ENCODE measurements around the gene ZKSCAN5. TPM values are rescaled to one million over a fixed set of nuclear protein-coding genes. Genes with fewer than 3 reads are reported as not detected.
A peak's percentile ranks its signal among the peaks of the same experiment; 100 is the strongest.
"Not testable (repeated sequence)": the region's sequence is repeated elsewhere in the genome, so short reads cannot be mapped to it uniquely, and the experiment has no call there.

The ZKSCAN5 gene
- total RNA-seq, 1 donor from 2014 or later: 4.4 TPM

DNA sequence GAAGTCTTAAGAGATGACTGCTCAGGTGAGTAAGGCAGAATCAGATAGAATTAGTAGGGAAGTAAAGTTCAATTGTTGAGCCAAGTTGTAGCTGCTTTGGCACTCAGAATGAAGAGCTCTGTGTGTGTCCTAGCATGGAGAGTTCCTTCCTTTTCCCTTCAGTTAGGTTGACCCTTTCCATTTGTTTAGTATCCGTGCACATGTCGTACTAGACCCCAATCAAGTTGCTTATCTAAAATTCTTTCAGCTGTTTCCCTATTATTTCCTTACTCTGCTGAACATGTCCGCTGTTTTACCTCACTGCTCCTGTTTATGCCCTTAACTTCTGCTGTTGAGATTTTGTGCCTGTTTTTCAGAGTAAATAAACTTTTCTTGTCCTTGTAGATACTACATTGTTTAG is 67.3 kb downstream of the ZKSCAN5 start:
- intact Hi-C loops (cut with DNase I): no loop called here
- Histone ChIP-seq H3K27me3 (no peaks in the 10 kb centered on the region), H3K4me3 (no peak overlapping the region), H3K27ac (no peak overlapping the region), H3K36me3 (peaks cover 17 to 51% of the 10 kb centered on the region in 2 donors), H3K9me3 (no peaks in the 10 kb centered on the region), H3K4me1 (no peaks in the 10 kb centered on the region)
- TF ChIP-seq, protein P1, sequence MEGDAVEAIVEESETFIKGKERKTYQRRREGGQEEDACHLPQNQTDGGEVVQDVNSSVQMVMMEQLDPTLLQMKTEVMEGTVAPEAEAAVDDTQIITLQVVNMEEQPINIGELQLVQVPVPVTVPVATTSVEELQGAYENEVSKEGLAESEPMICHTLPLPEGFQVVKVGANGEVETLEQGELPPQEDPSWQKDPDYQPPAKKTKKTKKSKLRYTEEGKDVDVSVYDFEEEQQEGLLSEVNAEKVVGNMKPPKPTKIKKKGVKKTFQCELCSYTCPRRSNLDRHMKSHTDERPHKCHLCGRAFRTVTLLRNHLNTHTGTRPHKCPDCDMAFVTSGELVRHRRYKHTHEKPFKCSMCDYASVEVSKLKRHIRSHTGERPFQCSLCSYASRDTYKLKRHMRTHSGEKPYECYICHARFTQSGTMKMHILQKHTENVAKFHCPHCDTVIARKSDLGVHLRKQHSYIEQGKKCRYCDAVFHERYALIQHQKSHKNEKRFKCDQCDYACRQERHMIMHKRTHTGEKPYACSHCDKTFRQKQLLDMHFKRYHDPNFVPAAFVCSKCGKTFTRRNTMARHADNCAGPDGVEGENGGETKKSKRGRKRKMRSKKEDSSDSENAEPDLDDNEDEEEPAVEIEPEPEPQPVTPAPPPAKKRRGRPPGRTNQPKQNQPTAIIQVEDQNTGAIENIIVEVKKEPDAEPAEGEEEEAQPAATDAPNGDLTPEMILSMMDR (IDR thresholded peaks at IDR 0.05): no peak
- no peak for DNase-seq (ENCODE audit: low spot score in 2 of 2)

DNA sequence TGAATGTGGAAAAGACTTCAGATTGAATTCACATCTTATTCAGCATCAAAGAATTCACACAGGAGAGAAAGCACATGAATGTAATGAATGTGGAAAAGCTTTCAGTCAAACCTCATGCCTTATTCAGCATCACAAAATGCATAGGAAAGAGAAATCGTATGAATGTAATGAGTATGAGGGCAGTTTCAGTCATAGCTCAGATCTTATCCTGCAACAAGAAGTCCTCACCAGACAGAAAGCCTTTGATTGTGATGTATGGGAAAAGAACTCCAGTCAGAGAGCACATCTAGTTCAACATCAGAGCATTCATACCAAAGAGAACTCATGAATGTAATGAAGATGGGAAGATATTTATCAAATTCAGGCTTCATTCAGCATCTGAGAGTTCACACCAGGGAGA is 68.8 kb downstream of the ZKSCAN5 start:
- TF ChIP-seq, protein P1 (IDR thresholded peaks at IDR 0.05): no peak
- DNase-seq (ENCODE audit: low spot score in 2 of 2): no peak
- H3K27ac ChIP-seq: no peak overlapping the region
- H3K9me3 ChIP-seq: no peaks in the 10 kb centered on the region
- H3K4me1 ChIP-seq: no peaks in the 10 kb centered on the region
- H3K36me3 ChIP-seq: peaks cover 17 to 45% of the 10 kb centered on the region in 2 donors
- H3K4me3 ChIP-seq: no peak overlapping the region
- intact Hi-C loops (cut with DNase I): no loop called here
- no peaks in the 10 kb centered on the region for H3K27me3 ChIP-seq

DNA sequence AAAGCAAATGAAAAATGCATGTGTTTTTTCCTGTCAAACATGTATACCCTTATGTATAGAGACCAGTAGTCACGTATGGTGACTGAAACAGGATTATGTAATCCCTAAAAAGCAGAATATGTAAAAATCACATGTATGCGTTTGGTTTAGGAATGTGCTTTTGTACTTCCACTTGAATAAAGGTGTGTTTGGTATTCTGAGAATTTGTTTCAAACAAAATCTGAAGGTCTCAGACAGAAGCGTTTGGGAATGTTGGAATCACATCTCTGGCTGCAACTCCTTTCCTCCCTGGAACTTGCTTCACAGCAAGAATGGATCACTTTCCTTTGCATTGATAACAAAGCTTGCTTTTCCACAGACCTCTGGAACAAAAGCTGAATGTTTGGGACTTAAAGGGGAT is 71.8 kb downstream of the ZKSCAN5 start:
- Histone ChIP-seq H3K27ac (no peak overlapping the region), H3K9me3 (no peaks in the 10 kb centered on the region), H3K4me3 (no peak overlapping the region), H3K4me1 (no peaks in the 10 kb centered on the region), H3K36me3 (peaks cover 9 to 29% of the 10 kb centered on the region in 2 donors), H3K27me3 (no peaks in the 10 kb centered on the region)
- intact Hi-C loops (cut with DNase I): no loop called here
- no peak for DNase-seq (ENCODE audit: low spot score in 2 of 2)
- TF ChIP-seq, protein P1 (IDR thresholded peaks at IDR 0.05): no peak

DNA sequence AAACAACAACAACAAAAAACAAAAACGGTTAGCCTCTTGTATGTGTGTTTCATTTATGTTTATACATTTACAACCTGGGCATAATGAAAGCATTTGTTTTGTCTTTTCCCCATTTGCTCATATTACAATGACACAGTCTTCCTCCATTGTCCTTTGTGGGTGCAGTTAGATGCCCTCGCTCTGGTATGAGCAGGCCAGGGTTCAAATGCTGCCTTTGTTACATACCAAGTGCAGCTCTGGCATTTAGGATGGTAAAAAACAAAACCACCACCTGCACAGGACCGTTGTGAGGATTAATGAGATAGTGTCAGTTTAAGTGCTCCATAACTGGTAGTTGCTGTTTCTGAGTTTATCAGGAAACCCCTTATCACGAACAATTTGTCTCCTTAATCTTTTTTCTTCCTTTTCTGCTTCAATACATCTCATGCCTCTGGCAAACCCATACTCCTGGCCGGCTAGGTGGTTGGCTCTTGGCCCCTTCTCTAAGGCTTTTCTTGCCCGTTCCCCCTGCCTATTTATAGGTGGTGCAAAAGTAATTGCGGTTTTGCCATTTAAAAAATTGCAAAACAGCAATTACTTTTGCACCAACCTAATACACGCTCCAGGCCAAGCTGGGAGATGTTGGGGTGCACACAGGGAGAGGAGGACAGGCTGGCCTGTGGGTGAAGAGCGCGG is 75.0 kb downstream of the ZKSCAN5 start:
- no peak for DNase-seq (ENCODE audit: low spot score in 2 of 2)
- H3K9me3 ChIP-seq: no peaks in the 10 kb centered on the region
- no peak overlapping the region for H3K27ac ChIP-seq
- H3K36me3 ChIP-seq: no peaks in the 10 kb centered on the region
- H3K4me3 ChIP-seq: peak overlapping the region; percentile 80 to 87
- no peaks in the 10 kb centered on the region for H3K27me3 ChIP-seq
- no peaks in the 10 kb centered on the region for H3K4me1 ChIP-seq
- intact Hi-C loops (cut with DNase I): no loop called here
- TF ChIP-seq, protein P1 (IDR thresholded peaks at IDR 0.05): no peak

DNA sequence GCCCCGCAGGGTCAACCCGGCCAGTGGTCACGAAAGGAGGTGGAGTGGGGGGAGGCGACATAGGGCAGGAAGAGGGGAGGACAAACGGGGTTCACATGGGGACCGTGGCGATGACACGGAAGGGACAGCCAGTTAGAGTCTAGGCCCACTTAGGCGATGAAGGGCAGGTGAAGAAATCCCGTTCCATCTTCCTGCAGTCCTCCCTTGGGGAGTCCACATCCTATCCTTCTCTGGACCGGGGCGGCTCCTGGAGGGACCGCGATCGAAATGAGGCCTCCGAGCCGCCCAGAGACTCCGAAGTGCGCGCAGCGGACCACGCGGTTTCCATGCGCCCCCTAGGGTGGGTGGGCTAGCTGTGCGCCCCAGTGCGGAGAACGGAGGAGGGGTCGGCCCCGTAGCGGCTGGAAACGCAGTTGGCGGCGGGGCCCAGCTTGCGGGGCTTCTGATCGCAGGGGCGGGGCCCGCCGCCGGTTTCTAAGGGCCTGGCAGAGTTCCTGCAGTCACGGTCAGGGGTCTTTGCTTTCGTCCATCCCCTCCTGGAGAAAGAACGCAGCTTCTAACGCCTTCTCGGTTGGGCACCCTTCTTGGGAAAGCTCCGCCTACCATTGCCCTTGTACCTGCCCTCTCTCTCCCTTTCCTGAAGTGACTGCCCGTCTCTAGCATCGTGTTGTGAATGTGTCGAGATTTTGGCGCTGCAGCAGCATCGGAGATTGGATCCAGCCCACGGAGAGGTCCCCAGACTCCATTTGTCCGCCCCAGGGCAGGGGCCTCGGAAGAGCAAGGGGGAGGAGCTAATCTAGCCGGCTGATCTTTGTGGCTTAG is 75.7 kb downstream of the ZKSCAN5 start:
- Histone ChIP-seq H3K27me3 (no peaks in the 10 kb centered on the region), H3K4me3 (peak overlapping the region; percentile 80 to 87), H3K36me3 (no peaks in the 10 kb centered on the region), H3K9me3 (no peaks in the 10 kb centered on the region), H3K27ac (peak overlapping the region in 1 of 2 donors; percentile 6), H3K4me1 (no peaks in the 10 kb centered on the region)
- DNase-seq (ENCODE audit: low spot score in 2 of 2): no peak
- TF ChIP-seq, protein P1 (IDR thresholded peaks at IDR 0.05): peak in 2 of 3 experiments; percentile 6 to 38
- intact Hi-C loops (cut with DNase I): no loop called here

DNA sequence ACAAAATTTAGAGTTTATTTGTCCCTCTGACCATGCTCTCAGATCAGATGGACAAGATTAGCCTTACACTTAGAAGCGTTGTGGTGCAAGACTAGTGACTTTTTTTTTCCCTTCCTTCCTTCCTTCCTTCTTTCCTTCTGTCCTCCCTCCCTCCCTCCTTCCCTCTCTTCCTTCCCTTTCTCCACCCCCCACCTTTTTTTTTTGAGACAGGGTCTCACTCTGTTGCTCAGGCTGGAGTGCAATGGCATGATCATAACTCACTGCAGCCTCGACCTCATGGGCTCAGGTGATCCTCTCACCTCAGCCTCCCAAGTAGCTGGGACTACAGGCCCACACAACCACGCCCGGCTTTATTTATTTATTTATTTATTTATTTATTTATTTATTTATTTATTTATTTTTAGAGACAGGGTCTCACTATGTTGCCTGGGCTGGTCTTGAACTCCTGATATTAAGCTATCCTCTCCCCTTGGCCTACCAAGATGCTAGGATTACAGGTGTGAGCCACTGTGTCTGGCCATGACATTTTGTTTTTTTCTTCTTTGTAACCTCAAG is 76.4 kb downstream of the ZKSCAN5 start:
- H3K4me3 ChIP-seq: peak overlapping the region; percentile 80 to 87
- H3K9me3 ChIP-seq; H3K27me3 ChIP-seq; DNase-seq (ENCODE audit: low spot score in 2 of 2); H3K27ac ChIP-seq; intact Hi-C loops (cut with DNase I); H3K4me1 ChIP-seq; H3K36me3 ChIP-seq: not testable (repeated sequence)
